HG02798 (cell line): ENCODE measurements around the gene FOXP1.

Source experiments
- ATAC-seq: cut with Tn5 transposase; IDR thresholded peaks from one replicate; pipeline ENCODE4 v1.9.1; 2021; ENCODE audit warnings: mild to moderate bottlenecking; ENCODE audit not compliant: unreplicated experiment, poor library complexity

Gene FOXP1

DNA sequence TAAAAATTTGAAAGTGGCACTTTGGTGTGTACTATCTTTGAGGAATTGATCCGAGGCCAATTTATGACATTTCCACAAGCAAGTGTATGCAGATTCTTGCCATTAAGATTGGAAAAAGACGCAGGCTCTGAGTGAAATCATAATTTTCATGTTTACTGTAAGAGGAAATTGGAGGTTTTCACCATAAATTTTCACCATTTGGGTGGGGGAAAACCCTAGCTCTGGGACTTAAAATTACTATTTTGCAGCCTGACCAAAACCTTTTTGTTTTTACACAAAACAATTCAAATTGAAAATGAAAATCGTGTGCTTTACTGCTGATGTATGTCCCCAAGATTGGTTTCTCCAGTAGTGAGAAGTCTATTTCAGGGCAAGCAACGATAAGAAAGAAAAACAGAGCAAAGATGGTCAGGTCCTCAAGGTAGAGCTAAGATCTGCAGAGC is 282.6 kb downstream of the FOXP1 start:
- ATAC-seq: peak; percentile 72

GRCh38 chr3:71299160-71299559 is 284.4 kb downstream of the FOXP1 start:
- no peak for ATAC-seq

GRCh38 chr3:71294919-71295318 is 288.6 kb downstream of the FOXP1 start:
- ATAC-seq: no peak

DNA sequence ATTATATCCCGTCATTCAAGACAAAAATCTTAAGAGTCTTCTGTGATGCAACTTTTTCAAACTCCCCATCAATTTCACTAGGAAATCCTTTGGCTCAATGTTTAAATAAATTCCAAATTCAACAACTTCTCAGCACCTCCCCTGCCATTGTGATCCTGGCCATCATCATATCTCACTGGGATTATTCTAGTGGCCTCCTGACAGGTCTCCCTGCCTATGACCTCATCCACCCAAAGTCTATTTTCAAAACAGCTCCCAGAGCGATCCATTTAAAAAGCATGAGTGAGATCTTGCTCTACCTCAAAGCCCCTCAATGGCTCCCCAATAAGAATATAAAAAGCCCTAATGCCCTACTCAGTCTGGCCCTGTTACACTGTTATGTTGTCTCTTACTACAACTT is 293.2 kb downstream of the FOXP1 start:
- no peak for ATAC-seq

GRCh38 chr3:71288269-71288930 is 295.1 kb downstream of the FOXP1 start:
- no peak for ATAC-seq

DNA sequence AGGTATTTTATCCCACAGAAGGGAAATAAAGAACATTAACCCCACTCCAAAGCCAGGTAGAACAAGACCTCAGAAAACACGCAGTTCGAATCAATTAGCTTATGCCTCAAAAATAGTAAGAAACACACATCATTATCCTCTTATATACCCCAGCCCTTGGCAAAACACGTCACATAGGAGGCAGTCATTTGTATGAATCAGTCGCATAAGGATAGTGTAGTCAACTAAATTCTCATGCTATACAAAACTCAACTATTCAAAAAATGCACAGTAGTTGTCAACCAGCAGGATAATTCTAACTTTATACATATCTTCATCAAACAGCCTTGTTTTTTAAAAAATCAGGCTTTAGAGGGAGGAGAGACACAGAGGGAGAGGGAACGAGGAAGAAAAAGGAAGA is 298.4 kb downstream of the FOXP1 start:
- ATAC-seq: no peak

DNA sequence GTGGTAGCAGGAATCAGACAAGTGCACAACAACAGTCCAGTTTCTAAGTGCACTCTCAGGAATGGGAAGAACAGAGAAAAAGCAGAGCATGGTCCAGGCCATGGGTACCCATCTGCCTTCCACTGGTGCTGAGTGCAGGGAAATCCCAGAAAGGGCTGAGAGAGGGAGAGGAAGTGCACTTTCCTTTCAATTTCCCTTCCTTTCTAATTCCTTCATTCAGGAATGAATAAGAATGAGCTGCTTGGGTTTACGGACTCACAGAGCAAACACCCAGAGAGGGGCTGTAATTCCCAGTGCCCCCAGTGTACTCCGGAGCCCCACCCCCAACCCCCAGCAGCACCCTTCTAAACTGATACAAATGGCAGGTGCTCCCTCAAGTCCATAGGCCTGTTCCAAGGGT is 300.6 kb downstream of the FOXP1 start:
- ATAC-seq: no peak

DNA sequence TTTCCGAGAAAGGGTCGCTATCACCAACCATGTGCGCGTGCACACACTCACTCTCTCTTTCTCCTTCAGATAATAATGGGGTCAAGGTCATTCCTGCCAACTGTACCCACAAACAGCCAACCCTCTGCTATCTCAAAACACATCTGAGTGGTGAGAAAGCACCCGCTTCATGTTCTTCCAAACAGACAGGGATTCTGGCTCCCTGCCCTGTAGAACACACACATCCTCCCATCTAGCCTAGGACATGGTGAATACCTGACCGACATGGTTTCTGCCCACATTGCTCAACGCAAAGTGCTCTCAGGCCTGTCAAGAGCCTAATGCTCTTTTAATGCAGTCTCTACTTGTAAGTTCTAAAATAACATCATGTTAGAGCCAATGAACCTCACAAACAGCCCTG is 302.2 kb downstream of the FOXP1 start:
- ATAC-seq: no peak

GRCh38 chr3:71277341-71277740 is 306.2 kb downstream of the FOXP1 start:
- ATAC-seq: no peak

GRCh38 chr3:71276531-71276930 is 307.0 kb downstream of the FOXP1 start:
- no peak for ATAC-seq

GRCh38 chr3:71273453-71273852 is 310.1 kb downstream of the FOXP1 start:
- ATAC-seq: no peak

DNA sequence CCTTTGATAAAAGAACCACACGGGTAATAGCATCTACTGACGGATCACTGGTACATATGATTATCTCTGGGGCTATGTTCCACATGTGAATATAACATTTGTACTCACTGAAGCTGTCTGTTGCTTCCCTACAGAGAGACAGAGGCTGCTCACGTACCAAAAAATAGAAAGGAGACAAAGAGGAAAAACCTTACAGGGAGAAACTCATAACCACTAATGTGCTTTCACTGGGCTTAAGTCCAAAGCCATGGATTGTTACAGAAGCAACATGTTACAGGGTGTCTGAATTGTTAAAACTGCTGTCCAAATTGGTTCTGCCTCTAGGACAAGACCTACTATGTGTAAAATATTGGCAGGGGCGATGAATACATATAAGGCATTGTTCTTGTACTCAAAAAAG is 311.9 kb downstream of the FOXP1 start:
- no peak for ATAC-seq

DNA sequence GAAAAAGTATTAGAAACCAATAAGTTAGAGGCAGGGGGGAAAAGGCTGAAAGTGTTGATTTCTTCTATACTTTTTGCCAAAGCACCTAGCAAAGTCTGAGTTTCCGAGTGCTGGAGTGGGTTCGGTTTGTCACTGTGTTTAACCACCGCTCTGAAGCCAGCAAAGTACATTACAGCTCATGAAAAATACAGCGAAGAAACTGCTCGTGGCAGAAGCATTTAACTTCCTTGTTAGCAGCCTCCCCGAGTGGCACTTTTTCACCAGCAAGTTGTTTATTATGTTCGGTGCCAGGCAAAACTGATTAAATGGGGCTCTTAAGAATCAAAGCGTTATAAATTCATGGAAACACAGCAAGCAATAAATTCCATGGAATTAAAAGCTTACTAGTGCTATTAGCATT is 313.6 kb downstream of the FOXP1 start:
- no peak for ATAC-seq

DNA sequence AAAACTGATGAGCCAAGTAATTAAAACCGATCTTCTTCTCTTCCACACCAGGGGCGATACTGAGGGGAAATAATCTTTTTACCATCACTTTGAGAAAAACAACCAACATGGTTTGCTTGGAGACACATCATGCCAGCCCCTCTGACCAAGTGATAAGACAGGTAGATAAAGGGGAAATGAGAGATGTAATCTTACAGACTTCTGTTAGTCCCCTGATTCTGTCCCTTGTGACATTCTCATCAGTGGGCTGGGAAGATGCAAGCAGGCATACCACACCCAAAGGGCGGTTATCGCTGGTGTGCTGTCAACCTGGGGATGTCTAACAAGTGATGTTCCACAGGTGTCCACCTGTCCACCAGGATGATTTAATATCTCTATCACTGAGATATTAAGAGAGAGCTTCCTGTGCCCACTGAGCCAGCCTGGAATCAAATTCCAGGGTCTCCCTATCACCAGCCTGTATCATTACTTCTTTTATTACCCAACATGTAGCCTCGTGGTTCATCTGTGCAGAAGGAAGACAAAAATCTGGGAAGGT is 315.0 kb downstream of the FOXP1 start:
- ATAC-seq: no peak

DNA sequence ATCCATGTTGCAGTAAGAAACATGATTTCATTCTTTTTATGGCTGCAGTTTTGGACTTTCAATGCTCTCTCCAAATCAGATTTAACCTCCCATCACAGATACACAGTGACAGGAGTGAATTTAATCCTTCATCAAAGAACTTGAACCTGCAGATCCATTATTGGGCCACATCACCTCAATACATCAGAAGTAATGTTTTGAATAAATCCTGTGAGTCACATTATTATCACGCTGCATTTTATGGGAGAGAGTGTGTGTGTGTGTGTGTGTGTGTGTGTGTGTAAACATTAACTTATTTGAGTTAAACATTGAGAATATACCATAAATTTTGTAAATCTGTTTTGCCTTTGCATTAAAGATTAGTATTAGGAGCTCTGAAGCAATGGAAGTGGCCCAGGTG is 316.7 kb downstream of the FOXP1 start:
- no peak for ATAC-seq

- no peak for ATAC-seq
Observed at GRCh38 chr3:71265365-71265915, 318.1 kb downstream of the FOXP1 start.

- ATAC-seq: no peak
Observed at GRCh38 chr3:71264840-71265239, 318.7 kb downstream of the FOXP1 start.

DNA sequence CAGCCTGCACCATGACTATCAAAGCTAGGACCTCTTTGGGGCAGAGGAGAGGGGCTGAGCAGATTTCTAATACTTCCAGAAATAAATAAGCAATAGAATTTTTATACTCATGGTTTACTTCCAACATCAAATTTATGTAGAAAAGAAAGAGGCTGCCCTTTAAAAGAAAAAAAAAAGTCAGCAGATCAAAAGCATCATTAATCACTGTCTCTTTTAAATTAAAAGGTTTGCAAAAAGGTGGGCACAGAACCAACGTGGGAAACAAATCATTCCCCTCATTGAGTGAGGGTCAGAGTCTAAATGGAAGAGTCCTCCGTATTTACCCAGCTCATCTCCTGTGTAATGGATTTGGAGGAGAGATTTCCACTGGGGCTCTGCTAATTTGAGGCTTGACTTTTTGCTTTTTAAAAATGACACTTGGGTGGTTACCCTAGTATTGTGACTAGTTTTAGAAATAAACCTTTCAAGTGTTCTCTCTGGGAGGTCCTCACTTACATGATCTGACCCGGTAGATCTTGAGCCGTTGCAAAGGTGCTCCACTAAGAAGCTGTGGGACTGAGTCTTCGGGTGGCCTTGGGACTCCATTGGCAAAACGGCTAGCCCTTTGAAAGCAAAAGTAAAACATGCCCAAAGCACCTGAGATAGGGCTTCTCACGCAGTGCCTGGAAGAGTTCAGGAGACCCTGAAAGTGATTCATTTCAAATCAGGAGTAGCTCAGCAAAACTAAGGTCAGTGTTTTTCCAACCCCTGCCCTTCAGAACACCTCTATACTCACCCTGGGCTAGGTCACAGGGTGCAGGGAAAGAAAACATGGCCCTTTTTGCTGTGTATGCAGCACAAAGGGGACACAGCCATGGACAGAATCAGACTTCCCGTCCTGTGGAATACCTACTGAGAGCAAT is 320.9 kb downstream of the FOXP1 start:
- ATAC-seq: no peak

DNA sequence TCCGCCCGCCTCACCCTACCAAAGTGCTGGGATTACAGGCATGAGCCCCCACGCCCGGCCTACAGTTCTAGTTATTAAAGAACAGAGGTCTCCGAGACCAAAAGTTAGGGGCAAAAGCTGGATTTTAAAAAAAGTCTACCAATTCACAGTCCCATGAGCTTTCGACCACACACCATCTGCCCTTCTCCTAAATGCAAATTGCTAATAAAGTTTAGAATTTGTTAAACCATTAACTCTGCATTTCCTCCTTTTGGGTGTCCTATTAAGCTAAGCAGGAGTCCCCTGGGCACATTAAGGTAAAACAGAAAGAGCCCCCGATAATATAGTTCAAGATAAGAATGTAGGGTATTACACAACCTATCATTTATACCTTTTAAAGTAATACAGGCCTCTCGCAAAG is 322.7 kb downstream of the FOXP1 start:
- no peak for ATAC-seq

DNA sequence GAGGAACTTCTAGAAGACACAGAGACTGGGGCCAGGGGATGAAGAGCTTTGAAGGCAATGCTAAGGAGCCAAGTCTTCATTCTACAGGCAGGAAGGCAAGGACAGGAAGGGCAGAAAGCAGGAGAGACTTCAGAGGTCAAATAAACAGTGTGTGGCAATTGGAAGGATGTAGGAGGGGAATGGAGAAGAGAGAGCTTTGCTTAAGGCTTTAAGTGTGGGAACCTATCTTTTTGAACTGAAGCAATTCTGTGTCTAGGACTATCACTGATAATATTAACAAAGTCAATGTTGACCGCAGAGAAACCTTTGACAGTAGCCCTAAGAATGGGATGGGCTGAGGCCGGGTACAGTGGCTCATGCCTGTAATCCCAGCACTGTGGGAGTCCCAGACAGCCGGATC is 325.0 kb downstream of the FOXP1 start:
- ATAC-seq: no peak

DNA sequence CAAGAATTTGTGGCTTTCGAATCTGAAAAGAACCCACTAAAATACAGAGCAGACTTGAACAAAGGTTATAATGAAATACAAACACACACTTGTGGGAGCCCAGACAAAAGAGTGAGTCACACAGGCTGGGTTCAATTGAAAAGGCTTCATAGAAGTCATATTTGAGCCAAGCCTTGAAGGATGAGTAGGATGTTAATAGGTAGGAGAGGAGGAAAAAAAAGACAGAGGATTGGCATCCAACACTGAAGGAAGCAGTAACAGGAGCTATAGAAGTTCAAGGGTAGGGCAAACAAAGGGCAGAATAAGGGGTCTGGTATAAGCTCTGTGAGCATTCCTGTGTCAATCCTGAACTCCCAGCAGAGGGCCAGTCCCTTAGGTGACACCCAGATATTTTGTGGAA is 325.4 kb downstream of the FOXP1 start:
- no peak for ATAC-seq
